IMR-90 (cell line): ENCODE data around the gene FHL5. TPM values are rescaled to one million over a fixed set of nuclear protein-coding genes. Genes with fewer than 3 reads are reported as not detected.

Experiments
- ATAC-seq: fragments of 200-7000 bp; cut with Tn5 transposase; 2 replicates; pipeline ENCODE4 v1.9.1; 2020; ENCODE audit warnings: low read depth, mild to moderate bottlenecking, moderate library complexity
- BruUV-seq: library from RNA; stranded (reverse); fragments of 400-500 nt; replicated peaks from 2 replicates; lab custom pipeline; 2021; lab: Mats Ljungman, UMichigan
- CTCF ChIA-PET: fragments of 300-600 bp; formaldehyde crosslinking; extraction: SDS; loops from one replicate; lab custom pipeline; 2021; ENCODE audit warnings: antibody characterized with exemption; lab: Yijun Ruan, JAX
- POLR2A ChIA-PET: fragments of 300-600 bp; sonication (Branson Sonifier 250); formaldehyde crosslinking; loops from one replicate; lab custom pipeline; 2022; ENCODE audit warnings: antibody characterized with exemption; ENCODE audit not compliant: unreplicated experiment; lab: Charles Lee
- DNase-seq: peaks from one replicate; pipeline ENCODE4 v3.0.0; 2013
- H2AFZ ChIP-seq: replicated peaks from 2 replicates; pipeline ENCODE3; 2013; ENCODE audit warnings: low read length, mild to moderate bottlenecking; ENCODE audit not compliant: poor library complexity
- H2AK5ac ChIP-seq: 2 replicates; pipeline ENCODE4 v1.6.1; 2013; ENCODE audit warnings: low read depth, low read length, inconsistent platforms
- H2AK9ac ChIP-seq: replicated peaks from 2 replicates; pipeline ENCODE3; 2013; ENCODE audit warnings: mild to moderate bottlenecking, low read depth, low read length, moderate library complexity; ENCODE audit not compliant: poor library complexity
- H2BK120ac ChIP-seq: 2 replicates; pipeline ENCODE4 v1.6.1; 2013; ENCODE audit warnings: low read depth, low read length, inconsistent platforms
- H2BK15ac ChIP-seq: 3 replicates; pipeline ENCODE4 v1.6.1; 2013; ENCODE audit warnings: low read depth, low read length, inconsistent platforms
- H2BK20ac ChIP-seq: 2 replicates; pipeline ENCODE4 v1.6.1; 2013; ENCODE audit warnings: low read depth, mild to moderate bottlenecking, inconsistent platforms, low read length, moderate library complexity
- H2BK5ac ChIP-seq: 2 replicates; pipeline ENCODE4 v1.6.1; 2013; ENCODE audit warnings: mild to moderate bottlenecking, low read depth, low read length, inconsistent platforms; ENCODE audit not compliant: poor library complexity, severe bottlenecking
- H3K14ac ChIP-seq: replicated peaks from 2 replicates; pipeline ENCODE4 v1.6.1; 2013; ENCODE audit warnings: low read depth, low read length, inconsistent platforms
- H3K18ac ChIP-seq: 2 replicates; pipeline ENCODE4 v1.6.1; 2013; ENCODE audit warnings: low read depth, low read length, control low read depth
- H3K23ac ChIP-seq: 2 replicates; pipeline ENCODE4 v1.6.1; 2013; ENCODE audit warnings: low read depth, low read length, inconsistent platforms
- H3K27ac ChIP-seq: 2 replicates; pipeline ENCODE4 v1.5.1; 2013; ENCODE audit warnings: mild to moderate bottlenecking, control low read depth, low read length; ENCODE audit not compliant: insufficient read depth
- H3K27me3 ChIP-seq: 2 replicates; pipeline ENCODE4 v1.6.1; 2013; ENCODE audit warnings: low read length; ENCODE audit not compliant: control insufficient read depth, insufficient read depth
- H3K36me3 ChIP-seq: 2 replicates; pipeline ENCODE4 v1.6.1; 2013; ENCODE audit warnings: low read length, mixed read lengths; ENCODE audit not compliant: control insufficient read depth, insufficient read depth
- H3K4ac ChIP-seq: 2 replicates; pipeline ENCODE4 v1.6.1; 2013; ENCODE audit warnings: low read depth, low read length, inconsistent platforms
- H3K4me1 ChIP-seq: 2 replicates; pipeline ENCODE4 v1.6.1; 2013; ENCODE audit warnings: low read length, mixed read lengths; ENCODE audit not compliant: control insufficient read depth, insufficient read depth
- H3K4me2 ChIP-seq: 2 replicates; pipeline ENCODE4 v1.6.1; 2013; ENCODE audit warnings: low read depth, mild to moderate bottlenecking, control low read depth, low read length, moderate library complexity
- H3K4me3 ChIP-seq: 2 replicates; pipeline ENCODE4 v1.5.1; 2013; ENCODE audit warnings: low read depth, mild to moderate bottlenecking, control low read depth, low read length, moderate library complexity; ENCODE audit not compliant: insufficient read depth
- H3K56ac ChIP-seq: 2 replicates; pipeline ENCODE4 v1.6.1; 2013; ENCODE audit warnings: low read length, inconsistent platforms; ENCODE audit not compliant: insufficient read depth; ENCODE audit errors: extremely low read depth
- H3K79me1 ChIP-seq, 2 experiments: 2 replicates each; pipeline ENCODE4 v1.6.1; 2013; ENCODE audit warnings: low read length in 2 of 2, inconsistent platforms in 1 of 2, low read depth in 1 of 2
- H3K9ac ChIP-seq: 2 replicates; pipeline ENCODE4 v1.6.1; 2013; ENCODE audit warnings: low read depth, low read length, control low read depth
- H3K9me1 ChIP-seq: 2 replicates; pipeline ENCODE4 v1.6.1; 2013; ENCODE audit warnings: low read length, inconsistent platforms; ENCODE audit not compliant: insufficient read depth
- H3K9me3 ChIP-seq: 2 replicates; pipeline ENCODE4 v1.6.1; 2013; ENCODE audit warnings: low read length; ENCODE audit not compliant: control insufficient read depth, insufficient read depth
- H4K20me1 ChIP-seq: 2 replicates; pipeline ENCODE4 v1.6.1; 2013; ENCODE audit warnings: low read length, inconsistent platforms; ENCODE audit not compliant: insufficient read depth
- H4K5ac ChIP-seq: 2 replicates; pipeline ENCODE4 v1.6.1; 2013; ENCODE audit warnings: mild to moderate bottlenecking, low read depth, low read length, control low read depth
- H4K8ac ChIP-seq, 2 experiments: 2 replicates each; pipeline ENCODE4 v1.6.1; 2013; ENCODE audit warnings: low read depth in 2 of 2, low read length in 2 of 2, control low read depth in 1 of 2, inconsistent platforms in 1 of 2
- H4K91ac ChIP-seq: 2 replicates; pipeline ENCODE4 v1.6.1; 2013; ENCODE audit warnings: low read depth, low read length, inconsistent platforms; ENCODE audit not compliant: insufficient read depth
- BHLHE40 ChIP-seq: fragments of 150-350 bp; IDR thresholded peaks from 2 replicates; pipeline ENCODE4 v1.6.1; 2016; ENCODE audit warnings: mild to moderate bottlenecking, low read depth, low read length
- CEBPB ChIP-seq: IDR thresholded peaks from 2 replicates; pipeline ENCODE4 v1.6.1; 2012; ENCODE audit warnings: low read depth, low read length, improper control_type of control experiment
- CHD1 ChIP-seq: IDR thresholded peaks from 2 replicates; pipeline ENCODE4 v1.6.1; 2012; ENCODE audit warnings: low read depth, low read length, improper control_type of control experiment
- CTCF ChIP-seq: conservative IDR thresholded peaks from 2 replicates; pipeline ENCODE4 v1.5.1; 2012; ENCODE audit warnings: mild to moderate bottlenecking, low read depth, low read length, improper control_type of control experiment
- ELK1 ChIP-seq: fragments of 150-350 bp; IDR thresholded peaks from 2 replicates; pipeline ENCODE4 v1.6.1; 2016; ENCODE audit warnings: low read depth, mild to moderate bottlenecking, low read length, moderate library complexity, borderline replicate concordance
- FOS ChIP-seq: fragments of 150-350 bp; IDR thresholded peaks from 2 replicates; pipeline ENCODE4 v1.6.1; 2016; ENCODE audit warnings: low read depth, low read length
- MAFK ChIP-seq: IDR thresholded peaks from 2 replicates; pipeline ENCODE4 v1.6.1; 2012; ENCODE audit warnings: low read depth, low read length, improper control_type of control experiment
- MAZ ChIP-seq: IDR thresholded peaks from 2 replicates; pipeline ENCODE4 v1.6.1; 2012; ENCODE audit warnings: low read depth, mild to moderate bottlenecking, low read length, improper control_type of control experiment, moderate library complexity, borderline replicate concordance
- MXI1 ChIP-seq: IDR thresholded peaks from 2 replicates; pipeline ENCODE4 v1.6.1; 2012; ENCODE audit warnings: low read depth, mild to moderate bottlenecking, low read length, moderate library complexity, borderline replicate concordance
- NFE2L2 ChIP-seq: fragments of 150-350 bp; IDR thresholded peaks from 2 replicates; pipeline ENCODE4 v1.6.1; 2016; ENCODE audit warnings: low read depth, mild to moderate bottlenecking, low read length
- POLR2A ChIP-seq: IDR thresholded peaks from 2 replicates; pipeline ENCODE4 v1.6.1; 2012; ENCODE audit warnings: mild to moderate bottlenecking, low read depth, low read length
- RAD21 ChIP-seq: IDR thresholded peaks from 2 replicates; pipeline ENCODE4 v1.6.1; 2012; ENCODE audit warnings: low read length, improper control_type of control experiment
- RCOR1 ChIP-seq: IDR thresholded peaks from 2 replicates; pipeline ENCODE4 v1.6.1; 2012; ENCODE audit warnings: mild to moderate bottlenecking, low read length, improper control_type of control experiment; ENCODE audit not compliant: insufficient replicate concordance
- SMC3 ChIP-seq: fragments of 150-350 bp; IDR thresholded peaks from 2 replicates; pipeline ENCODE4 v1.6.1; 2016; ENCODE audit warnings: low read depth, mild to moderate bottlenecking, antibody characterized with exemption, low read length, moderate library complexity
- USF2 ChIP-seq: fragments of 150-350 bp; IDR thresholded peaks from 2 replicates; pipeline ENCODE4 v1.6.1; 2017; ENCODE audit warnings: mild to moderate bottlenecking, antibody characterized with exemption, low read length, low read depth
- WGBS, 2 experiments: methylation state at CpG; one replicate each; pipeline versions ENCODE4 v1.1.5 to v1.1.7; 2013; ENCODE audit warnings: missing lambda C conversion rate in 2 of 2; ENCODE audit not compliant: insufficient read length in 1 of 2; ENCODE audit errors: extremely low coverage in 2 of 2; 5-methylcytosine and 5-hydroxymethylcytosine counted together
- dilution Hi-C: fragments of 300-500 bp; cut with HindIII; formaldehyde crosslinking; loops from one replicate; pipeline ENCODE4 v1.14.3; 2018; ENCODE audit warnings: low sequenced_read_pairs; ENCODE audit not compliant: unreplicated experiment
- in situ Hi-C: fragments of 300-500 bp; cut with MboI; formaldehyde crosslinking; loops from 3 replicates; pipeline ENCODE4 v1.14.3; 2019; ENCODE audit warnings: low sequenced_read_pairs, inconsistent platforms, mixed read lengths
- intact Hi-C: fragments of 100-400 bp; cut with micrococcal nuclease; formaldehyde crosslinking; loops from 2 replicates; pipeline ENCODE4 v1.10.0; 2022
- polyA plus RNA-seq, 3 experiments: library from polyadenylated mRNA; depleted of rRNA; stranded (reverse); fragments of >200 nt; gene quantifications; 2 replicates each; pipeline ENCODE4 v1.2.3, GENCODE V29; 2012; ENCODE audit warnings: low replicate concordance in 1 of 3
- total RNA-seq: library from RNA; depleted of rRNA; stranded (reverse); fragments of >200 nt; gene quantifications from 2 replicates; pipeline ENCODE4 v1.2.3, GENCODE V29; 2012

Gene FHL5
- total and polyA plus RNA-seq, 2 of the 4 experiments (the other 2 are of a cell fraction), result not detected

- in situ Hi-C loops (no loop called here), dilution Hi-C loops (no loop called here)
- POLR2A ChIA-PET, result no interaction called here
Observed at GRCh38 chr6:96582436-96582835, 19.5 kb downstream of the FHL5 start.

More at GRCh38 chr6:96582436-96582835, 19.5 kb downstream of the FHL5 start:
- H3K79me1 ChIP-seq, result no peaks in the 10 kb centered on the region
- no peak overlapping the region for H2AFZ ChIP-seq
- no peak overlapping the region for H2AK9ac ChIP-seq
- intact Hi-C loops, result no loop called here
- H3K9me1 ChIP-seq, result no peaks in the 10 kb centered on the region
- DNase-seq, result no peak
- no peak overlapping the region for H4K91ac ChIP-seq
- H3K27ac ChIP-seq, result no peak overlapping the region
- H2BK120ac ChIP-seq, result no peak overlapping the region
- H4K5ac ChIP-seq, result no peak overlapping the region
- H2BK20ac ChIP-seq, result no peak overlapping the region
- no peak overlapping the region for H3K18ac ChIP-seq
- no peak overlapping the region for H3K9ac ChIP-seq
- H3K27me3 ChIP-seq, result no peaks in the 10 kb centered on the region
- BruUV-seq, result no TSS peak
- H3K14ac ChIP-seq, result no peak overlapping the region
- no peak overlapping the region for H2BK15ac ChIP-seq
- TF ChIP-seq CHD1 (no peak), RCOR1 (no peak), MAZ (no peak), MXI1 (no peak), FOS (no peak), NFE2L2 (no peak), CEBPB (no peak), USF2 (no peak), CTCF (no peak), POLR2A (no peak), RAD21 (no peak), MAFK (no peak), SMC3 (no peak), BHLHE40 (no peak), ELK1 (no peak)
- H2AK5ac ChIP-seq, result no peak overlapping the region
- no peak overlapping the region for H4K8ac ChIP-seq
- H3K4me2 ChIP-seq, result no peak overlapping the region
- H3K4ac ChIP-seq, result no peak overlapping the region
- no peaks in the 10 kb centered on the region for H3K4me1 ChIP-seq
- H3K23ac ChIP-seq, result no peak overlapping the region
- no peak overlapping the region for H3K56ac ChIP-seq
- H3K36me3 ChIP-seq, result no peaks in the 10 kb centered on the region
- WGBS, 2 experiments, result no CpG with 5 or more reads among the region's 1 CpG
- no peak overlapping the region for H2BK5ac ChIP-seq
- no peaks in the 10 kb centered on the region for H4K20me1 ChIP-seq
- CTCF ChIA-PET, result interaction anchor here (0.6 kb wide), 1 partner anchor 42 kb away, joined by 3 read pairs; no protein-coding TSS in a partner anchor
- ATAC-seq, result no peak
- H3K9me3 ChIP-seq, result no peaks in the 10 kb centered on the region
- H3K4me3 ChIP-seq, result no peak overlapping the region
